MM.1S (cell line): ENCODE measurements around the gene COBL.

ENCODE experiments used
- EZH2phosphoT487 ChIP-seq: fragments of 300-600 bp; sonication (generic); IDR thresholded peaks from 2 replicates; pipeline ENCODE4 v1.6.1; 2018; ENCODE audit warnings: antibody characterized with exemption, low read length
- TF ChIP-seq, protein P1 (sequence below): fragments of 300-600 bp; sonication (generic); IDR thresholded peaks from 2 replicates; pipeline ENCODE4 v1.5.1; 2016; ENCODE audit warnings: antibody characterized with exemption, low read length, mixed read lengths

DNA sequence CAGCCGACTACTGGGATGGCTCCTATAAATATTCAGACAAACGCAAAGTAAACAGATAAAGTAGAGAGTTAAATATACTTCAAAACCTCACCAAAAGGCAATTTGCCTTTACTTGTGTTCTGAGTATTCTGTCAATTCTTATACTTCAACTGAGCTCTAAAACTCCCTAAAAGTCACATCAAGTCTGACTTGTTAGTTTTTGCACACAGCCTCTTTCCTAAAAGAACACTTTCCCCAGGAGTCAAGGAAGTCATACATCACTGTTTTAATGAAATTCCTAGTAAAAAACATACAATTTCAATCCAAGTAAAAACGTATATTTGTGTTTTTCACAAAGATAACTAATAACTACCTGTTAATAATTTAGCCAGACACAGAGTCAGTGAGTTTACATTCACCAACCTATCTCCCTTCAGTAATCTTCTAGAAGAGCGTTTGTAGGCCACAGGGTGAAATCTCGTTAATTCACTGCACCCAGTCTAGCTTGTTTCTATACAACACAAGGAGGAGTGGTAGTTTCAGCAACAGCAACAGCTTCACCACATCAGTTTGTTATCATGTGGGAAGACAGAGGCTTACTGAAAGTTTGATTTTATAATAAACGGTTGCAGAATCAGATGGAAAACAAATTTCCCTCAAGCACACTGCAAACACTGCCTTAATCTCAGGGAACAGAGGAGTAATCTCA lies 2.7 kb downstream of the COBL start:
- no peak for TF ChIP-seq EZH2phosphoT487
- TF ChIP-seq, protein P1, sequence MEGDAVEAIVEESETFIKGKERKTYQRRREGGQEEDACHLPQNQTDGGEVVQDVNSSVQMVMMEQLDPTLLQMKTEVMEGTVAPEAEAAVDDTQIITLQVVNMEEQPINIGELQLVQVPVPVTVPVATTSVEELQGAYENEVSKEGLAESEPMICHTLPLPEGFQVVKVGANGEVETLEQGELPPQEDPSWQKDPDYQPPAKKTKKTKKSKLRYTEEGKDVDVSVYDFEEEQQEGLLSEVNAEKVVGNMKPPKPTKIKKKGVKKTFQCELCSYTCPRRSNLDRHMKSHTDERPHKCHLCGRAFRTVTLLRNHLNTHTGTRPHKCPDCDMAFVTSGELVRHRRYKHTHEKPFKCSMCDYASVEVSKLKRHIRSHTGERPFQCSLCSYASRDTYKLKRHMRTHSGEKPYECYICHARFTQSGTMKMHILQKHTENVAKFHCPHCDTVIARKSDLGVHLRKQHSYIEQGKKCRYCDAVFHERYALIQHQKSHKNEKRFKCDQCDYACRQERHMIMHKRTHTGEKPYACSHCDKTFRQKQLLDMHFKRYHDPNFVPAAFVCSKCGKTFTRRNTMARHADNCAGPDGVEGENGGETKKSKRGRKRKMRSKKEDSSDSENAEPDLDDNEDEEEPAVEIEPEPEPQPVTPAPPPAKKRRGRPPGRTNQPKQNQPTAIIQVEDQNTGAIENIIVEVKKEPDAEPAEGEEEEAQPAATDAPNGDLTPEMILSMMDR = no peak
